ENCODE results near the gene ALG3.
"Not testable (repeated sequence)": the region's sequence is repeated elsewhere in the genome, so short reads cannot be mapped to it uniquely, and the experiment has no call there.

The ALG3 gene

DNA sequence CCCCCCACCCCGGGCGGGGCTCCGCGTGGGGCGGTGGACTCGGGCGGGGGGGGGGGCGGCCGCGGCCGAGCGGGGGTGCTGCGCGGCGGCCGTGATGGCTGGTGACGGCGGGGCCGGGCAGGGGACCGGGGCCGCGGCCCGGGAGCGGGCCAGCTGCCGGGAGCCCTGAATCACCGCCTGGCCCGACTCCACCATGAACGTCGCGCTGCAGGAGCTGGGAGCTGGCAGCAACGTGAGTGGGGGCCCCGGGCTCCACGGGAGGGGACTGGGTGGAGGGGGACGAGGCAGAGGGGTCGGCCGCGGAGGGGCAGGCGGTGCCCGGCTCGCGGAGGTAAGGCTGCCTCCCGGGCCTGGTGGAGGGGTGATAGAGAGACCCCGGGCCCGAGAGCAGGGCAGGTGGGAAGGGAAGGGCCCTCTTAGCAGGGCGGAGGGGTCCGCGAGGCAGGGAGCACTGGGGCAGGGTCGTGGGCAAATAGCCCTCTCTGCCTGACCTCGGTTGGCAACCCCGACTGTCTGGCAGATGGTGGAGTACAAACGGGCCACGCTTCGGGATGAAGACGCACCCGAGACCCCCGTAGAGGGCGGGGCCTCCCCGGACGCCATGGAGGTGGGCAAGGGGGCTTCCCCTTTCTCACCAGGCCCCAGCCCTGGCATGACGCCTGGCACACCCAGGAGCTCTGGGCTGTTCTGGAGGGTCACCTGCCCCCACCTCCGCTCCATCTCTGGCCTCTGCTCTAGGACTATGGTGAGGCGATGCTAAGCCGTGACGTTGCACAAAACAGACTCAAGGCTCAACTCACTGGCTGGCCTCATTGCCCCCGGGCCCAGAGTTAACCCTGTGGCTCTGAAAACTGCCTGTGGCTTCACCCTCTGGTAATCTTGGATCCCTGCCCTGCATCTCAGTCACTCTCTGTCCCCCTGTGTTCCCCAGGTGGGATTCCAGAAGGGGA is 27.5 kb upstream of the ALG3 start, which contains the start of gene ECE2:
TSS of gene ECE2 (plus strand) at position 62 of the 950 bp plus-strand sequence. CDS start at position 194, 132 bp downstream.
- Histone ChIP-seq H3K4me3 (ENCODE audit: low read depth, low read length) (no peak within 1 kb of the TSS), H3K36me3 (replicated peaks) (no peaks in the 10 kb centered on the region), H3K27me3 (replicated peaks) (peaks cover 21% of the 10 kb centered on the region), H3K27ac (no peak within 1 kb of the TSS)
- TF ChIP-seq, protein P1, sequence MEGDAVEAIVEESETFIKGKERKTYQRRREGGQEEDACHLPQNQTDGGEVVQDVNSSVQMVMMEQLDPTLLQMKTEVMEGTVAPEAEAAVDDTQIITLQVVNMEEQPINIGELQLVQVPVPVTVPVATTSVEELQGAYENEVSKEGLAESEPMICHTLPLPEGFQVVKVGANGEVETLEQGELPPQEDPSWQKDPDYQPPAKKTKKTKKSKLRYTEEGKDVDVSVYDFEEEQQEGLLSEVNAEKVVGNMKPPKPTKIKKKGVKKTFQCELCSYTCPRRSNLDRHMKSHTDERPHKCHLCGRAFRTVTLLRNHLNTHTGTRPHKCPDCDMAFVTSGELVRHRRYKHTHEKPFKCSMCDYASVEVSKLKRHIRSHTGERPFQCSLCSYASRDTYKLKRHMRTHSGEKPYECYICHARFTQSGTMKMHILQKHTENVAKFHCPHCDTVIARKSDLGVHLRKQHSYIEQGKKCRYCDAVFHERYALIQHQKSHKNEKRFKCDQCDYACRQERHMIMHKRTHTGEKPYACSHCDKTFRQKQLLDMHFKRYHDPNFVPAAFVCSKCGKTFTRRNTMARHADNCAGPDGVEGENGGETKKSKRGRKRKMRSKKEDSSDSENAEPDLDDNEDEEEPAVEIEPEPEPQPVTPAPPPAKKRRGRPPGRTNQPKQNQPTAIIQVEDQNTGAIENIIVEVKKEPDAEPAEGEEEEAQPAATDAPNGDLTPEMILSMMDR (IDR thresholded peaks at IDR 0.05; ENCODE audit: low read depth, low read length, missing control alignments), result no peak
- DNase-seq, result no peak
- in situ Hi-C loops (cut with HindIII; ENCODE audit: low pct_ligation_motif_present, low sequenced_read_pairs), result no loop called here

DNA sequence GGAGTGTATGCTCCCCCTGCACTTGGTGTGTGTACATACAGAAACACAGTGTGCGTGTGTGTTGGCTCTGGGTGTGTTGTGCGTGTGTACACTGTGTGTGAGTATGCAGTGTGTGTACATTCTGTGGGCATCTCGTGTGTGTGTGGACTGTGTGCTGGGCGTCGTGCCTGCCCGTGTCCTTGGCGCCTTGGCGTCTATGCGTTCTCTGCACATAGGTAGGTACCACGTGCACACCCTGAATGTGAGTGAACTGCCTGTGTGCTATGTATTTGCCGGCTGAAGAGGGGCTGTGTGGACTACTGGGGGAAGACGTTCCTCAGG is 26.6 kb upstream of the ALG3 start:
- Histone ChIP-seq H3K36me3 (replicated peaks) (no peaks in the 10 kb centered on the region), H3K4me3 (ENCODE audit: low read depth, low read length) (no peak overlapping the region), H3K27ac (no peak overlapping the region), H3K27me3 (replicated peaks) (peaks cover 21% of the 10 kb centered on the region)
- DNase-seq, result no peak
- in situ Hi-C loops (cut with HindIII; ENCODE audit: low pct_ligation_motif_present, low sequenced_read_pairs), result no loop called here
- TF ChIP-seq, protein P1 (IDR thresholded peaks at IDR 0.05; ENCODE audit: low read depth, low read length, missing control alignments), result no peak

DNA sequence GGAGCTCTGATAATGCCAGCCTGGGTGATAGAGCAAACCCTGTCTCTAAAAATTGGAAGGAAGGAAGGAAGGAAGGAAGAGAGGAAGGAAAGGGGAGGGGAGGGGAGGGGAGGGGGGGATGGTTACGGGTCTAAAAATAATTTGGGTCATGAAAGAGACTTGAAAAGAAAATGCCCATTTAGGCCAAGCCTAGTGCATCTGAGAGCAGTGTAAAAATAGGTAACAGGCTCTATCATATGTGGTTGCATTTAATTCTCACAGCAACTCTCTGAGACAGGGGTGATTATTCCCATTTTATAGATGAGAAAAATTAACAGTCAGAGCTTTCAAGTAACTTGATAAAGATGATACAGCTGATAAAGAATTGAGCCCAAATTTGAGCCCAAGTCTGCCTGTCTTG is 23.5 kb upstream of the ALG3 start:
- no peak overlapping the region for H3K27ac ChIP-seq
- no peak overlapping the region for H3K4me3 ChIP-seq (ENCODE audit: low read depth, low read length)
- TF ChIP-seq, protein P1 (IDR thresholded peaks at IDR 0.05; ENCODE audit: low read depth, low read length, missing control alignments), result no peak
- no peak for DNase-seq
- H3K36me3 ChIP-seq (replicated peaks), result no peaks in the 10 kb centered on the region
- in situ Hi-C loops (cut with HindIII; ENCODE audit: low pct_ligation_motif_present, low sequenced_read_pairs), result no loop called here
- H3K27me3 ChIP-seq (replicated peaks), result peaks cover 20% of the 10 kb centered on the region

DNA sequence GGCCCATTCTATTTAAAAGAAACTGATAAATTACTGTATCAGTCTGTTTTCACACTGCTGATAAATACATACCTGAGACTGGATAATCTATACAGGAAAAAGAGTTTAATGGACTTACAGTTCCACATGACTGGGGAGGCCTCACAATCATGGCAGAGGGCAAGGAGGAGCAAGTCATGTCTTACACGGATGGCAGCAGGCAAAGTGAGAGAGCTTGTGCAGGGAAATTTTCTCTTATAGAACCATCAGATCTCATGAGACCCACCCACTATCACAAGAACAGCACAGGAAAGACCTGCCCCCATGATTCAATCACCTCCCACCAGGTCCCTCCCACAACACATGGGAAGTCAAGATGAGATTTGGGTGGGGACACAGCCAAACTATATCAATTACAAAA is 18.5 kb upstream of the ALG3 start:
- H3K4me3 ChIP-seq (ENCODE audit: low read depth, low read length); in situ Hi-C loops (cut with HindIII; ENCODE audit: low pct_ligation_motif_present, low sequenced_read_pairs); DNase-seq; H3K36me3 ChIP-seq (replicated peaks); H3K27ac ChIP-seq; H3K27me3 ChIP-seq (replicated peaks): not testable (repeated sequence)

DNA sequence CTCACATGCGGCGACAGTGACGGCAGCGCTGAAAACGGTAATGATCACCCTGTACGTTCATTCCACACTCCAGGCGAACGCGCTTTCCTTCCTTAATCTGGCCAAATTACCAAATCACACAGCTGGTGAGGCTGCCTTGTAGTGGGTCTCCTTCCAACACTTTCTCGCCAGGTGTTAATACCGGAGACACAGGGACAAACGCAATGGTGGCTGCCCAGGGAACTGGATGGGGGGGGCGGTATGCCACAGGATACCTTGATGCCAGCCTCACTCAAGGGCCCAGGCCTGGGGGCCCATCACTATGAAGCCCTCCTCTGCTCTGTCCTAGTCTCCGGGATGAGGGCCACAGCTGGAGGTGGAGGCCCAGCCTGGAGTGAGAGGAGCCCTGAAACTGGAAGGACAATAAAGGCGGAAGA is 14.0 kb upstream of the ALG3 start:
- Histone ChIP-seq H3K27ac (no peak overlapping the region), H3K27me3 (replicated peaks) (peaks cover 1% of the 10 kb centered on the region), H3K36me3 (replicated peaks) (no peaks in the 10 kb centered on the region), H3K4me3 (ENCODE audit: low read depth, low read length) (peak overlapping the region; percentile 5)
- no peak for DNase-seq
- TF ChIP-seq, protein P1 (IDR thresholded peaks at IDR 0.05; ENCODE audit: low read depth, low read length, missing control alignments), result no peak
- in situ Hi-C loops (cut with HindIII; ENCODE audit: low pct_ligation_motif_present, low sequenced_read_pairs), result no loop called here

DNA sequence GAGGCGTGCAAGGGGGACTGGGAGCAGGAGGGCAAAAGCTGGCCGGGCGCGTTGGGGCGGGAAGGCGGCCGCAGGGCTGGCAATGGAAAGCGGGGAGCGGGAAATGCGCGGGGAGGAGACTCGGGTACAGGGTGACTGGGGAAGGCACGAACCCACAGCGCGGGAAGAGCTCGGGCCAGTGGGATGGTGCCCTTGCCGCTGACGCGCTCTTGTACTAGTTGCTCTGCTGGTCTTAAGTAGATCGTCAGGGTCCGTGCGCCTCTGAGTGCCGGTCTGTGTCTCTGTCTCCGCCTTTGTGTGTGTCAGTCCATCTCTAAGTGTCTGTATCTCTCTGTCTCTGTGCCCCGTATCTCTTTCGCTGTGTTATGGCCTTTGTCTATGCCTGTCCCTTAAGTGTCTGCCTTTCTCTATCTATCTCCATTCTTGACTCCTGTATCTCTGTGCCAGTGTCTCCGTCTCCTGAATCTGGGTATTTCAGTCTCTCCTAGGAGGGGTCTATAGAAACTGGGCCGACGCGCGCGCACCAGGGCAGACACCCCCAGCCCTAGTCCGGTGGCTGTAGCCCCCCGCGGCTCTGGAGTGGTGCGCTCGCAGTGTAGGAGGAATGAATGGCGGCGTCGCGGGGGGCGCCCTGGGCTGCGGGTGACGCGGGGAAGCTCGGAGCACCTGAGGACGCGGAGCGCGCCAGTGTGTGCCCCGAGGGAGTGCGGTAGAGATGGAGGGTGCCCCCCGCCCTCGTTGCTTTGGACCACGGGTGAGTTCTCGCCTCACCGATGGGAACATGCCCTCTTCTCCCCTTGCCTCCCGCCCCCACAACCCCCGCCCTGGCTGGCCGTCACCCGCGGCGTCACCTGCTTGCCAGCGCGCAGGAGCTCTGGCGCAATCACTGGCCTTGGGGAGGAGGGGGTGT is 13.3 kb upstream of the ALG3 start:
- in situ Hi-C loops (cut with HindIII; ENCODE audit: low pct_ligation_motif_present, low sequenced_read_pairs), result no loop called here
- TF ChIP-seq, protein P1 (IDR thresholded peaks at IDR 0.05; ENCODE audit: low read depth, low read length, missing control alignments), result no peak
- DNase-seq, result peak; percentile 25
- no peak overlapping the region for H3K27ac ChIP-seq
- no peaks in the 10 kb centered on the region for H3K36me3 ChIP-seq (replicated peaks)
- H3K4me3 ChIP-seq (ENCODE audit: low read depth, low read length), result peak overlapping the region; percentile 59
- peaks cover 1% of the 10 kb centered on the region for H3K27me3 ChIP-seq (replicated peaks)
